ENCODE results near the gene CD9.
A peak's percentile ranks its signal among the peaks of the same experiment; 100 is the strongest.

The CD9 gene

GRCh38 chr12:6281081-6281809, 81.0 kb downstream of the CD9 start:
- no peaks in the 10 kb centered on the region for H3K9me3 Mint-ChIP-seq
- H3K36me3 Mint-ChIP-seq (ENCODE audit: low read depth) = no peaks in the 10 kb centered on the region
- no peak overlapping the region for H3K4me3 Mint-ChIP-seq
- H3K27me3 Mint-ChIP-seq (ENCODE audit: low read depth, poor library complexity) = peaks cover 27% of the 10 kb centered on the region
- TF ChIP-seq CTCF (IDR thresholded peaks at IDR 0.05) = no peak
- no peak overlapping the region for H3K27ac Mint-ChIP-seq
- no peak for DNase-seq
- H3K4me1 Mint-ChIP-seq = peaks cover 34% of the 10 kb centered on the region

GRCh38 chr12:6282453-6282840, 82.2 kb downstream of the CD9 start:
- H3K9me3 Mint-ChIP-seq = no peaks in the 10 kb centered on the region
- no peaks in the 10 kb centered on the region for H3K36me3 Mint-ChIP-seq (ENCODE audit: low read depth)
- no peak for TF ChIP-seq CTCF (IDR thresholded peaks at IDR 0.05)
- peaks cover 34% of the 10 kb centered on the region for H3K4me1 Mint-ChIP-seq
- DNase-seq = no peak
- peaks cover 20% of the 10 kb centered on the region for H3K27me3 Mint-ChIP-seq (ENCODE audit: low read depth, poor library complexity)
- no peak overlapping the region for H3K27ac Mint-ChIP-seq
- H3K4me3 Mint-ChIP-seq = no peak overlapping the region

GRCh38 chr12:6284273-6284672, 84.1 kb downstream of the CD9 start:
- Mint-ChIP-seq H3K4me3 (no peak overlapping the region), H3K9me3 (peaks cover 6% of the 10 kb centered on the region), H3K27ac (peak overlapping the region; percentile 65), H3K36me3 (ENCODE audit: low read depth) (no peaks in the 10 kb centered on the region), H3K4me1 (peaks cover 26% of the 10 kb centered on the region), H3K27me3 (ENCODE audit: low read depth, poor library complexity) (peaks cover 17% of the 10 kb centered on the region)
- no peak for TF ChIP-seq CTCF (IDR thresholded peaks at IDR 0.05)
- no peak for DNase-seq

GRCh38 chr12:6285063-6285477, 84.9 kb downstream of the CD9 start:
- Mint-ChIP-seq H3K4me1 (peaks cover 23% of the 10 kb centered on the region), H3K4me3 (no peak overlapping the region), H3K27me3 (ENCODE audit: low read depth, poor library complexity) (peaks cover 15% of the 10 kb centered on the region), H3K36me3 (ENCODE audit: low read depth) (no peaks in the 10 kb centered on the region), H3K9me3 (peaks cover 14% of the 10 kb centered on the region), H3K27ac (no peak overlapping the region)
- peak; percentile 76 for DNase-seq
- peak; percentile 94 for TF ChIP-seq CTCF (IDR thresholded peaks at IDR 0.05)

GRCh38 chr12:6285532-6286306, 85.5 kb downstream of the CD9 start:
- H3K27me3 Mint-ChIP-seq (ENCODE audit: low read depth, poor library complexity) = peaks cover 15% of the 10 kb centered on the region
- no peaks in the 10 kb centered on the region for H3K36me3 Mint-ChIP-seq (ENCODE audit: low read depth)
- peaks cover 17% of the 10 kb centered on the region for H3K4me1 Mint-ChIP-seq
- no peak overlapping the region for H3K27ac Mint-ChIP-seq
- TF ChIP-seq CTCF (IDR thresholded peaks at IDR 0.05) = no peak
- no peak for DNase-seq
- no peak overlapping the region for H3K4me3 Mint-ChIP-seq
- H3K9me3 Mint-ChIP-seq = peaks cover 15% of the 10 kb centered on the region

All from nephron progenitor cell (in vitro differentiated cells).